GM21786 (cell line): ENCODE data around the gene TRNAU1AP.
A peak's percentile ranks its signal among the peaks of the same experiment; 100 is the strongest.
"Not testable (repeated sequence)": the region's sequence is repeated elsewhere in the genome, so short reads cannot be mapped to it uniquely, and the experiment has no call there.

Experiments used
- ATAC-seq: cut with Tn5 transposase; IDR thresholded peaks from one replicate; pipeline ENCODE4 v1.9.1; 2021; ENCODE audit not compliant: unreplicated experiment

The TRNAU1AP gene

GRCh38 chr1:28577052-28577678 is 24.3 kb downstream of the TRNAU1AP start:
- ATAC-seq, result no peak

DNA sequence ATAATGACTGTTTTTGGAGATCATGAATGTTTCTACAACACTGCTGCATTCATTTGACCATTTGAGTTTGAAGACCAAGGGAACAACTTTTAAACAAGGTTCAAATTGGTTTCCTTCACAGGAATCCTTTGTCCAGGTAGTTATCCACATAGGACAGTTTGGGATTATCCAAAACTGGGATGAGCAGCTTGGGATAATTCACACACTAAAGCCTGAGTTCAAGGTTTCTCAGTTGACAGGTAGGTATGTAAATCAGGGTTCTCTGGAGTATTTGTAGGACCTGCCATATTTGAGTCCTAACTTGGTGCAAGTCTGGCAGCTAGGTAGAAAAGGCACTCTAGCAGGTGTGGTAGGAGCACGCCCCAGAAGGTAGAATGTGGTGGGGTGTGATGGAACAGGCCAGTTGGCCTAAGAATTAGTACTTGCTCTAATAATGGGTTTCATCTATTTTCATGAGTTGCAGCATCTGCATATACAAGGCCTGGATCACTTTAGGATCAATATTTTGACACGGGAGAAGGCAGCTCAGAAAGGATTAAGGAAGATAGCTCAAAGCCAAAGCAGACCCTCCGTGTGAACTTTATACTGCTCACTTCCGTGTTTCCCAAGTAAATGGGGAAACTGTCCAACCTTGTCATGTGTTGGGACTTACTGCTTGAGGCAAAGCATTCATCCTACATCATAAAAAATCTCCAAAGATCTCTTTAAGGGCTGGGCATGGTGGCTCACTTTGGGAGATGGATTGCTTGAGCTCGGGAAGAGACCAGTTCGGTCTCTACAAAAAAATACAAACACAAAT is 25.1 kb downstream of the TRNAU1AP start:
- ATAC-seq, result no peak

GRCh38 chr1:28578696-28579218 is 25.9 kb downstream of the TRNAU1AP start:
- no peak for ATAC-seq

- no peak for ATAC-seq
Observed at GRCh38 chr1:28579401-28579800, 26.5 kb downstream of the TRNAU1AP start.

- peak; percentile 4 for ATAC-seq
Observed at GRCh38 chr1:28580722-28581530, 28.0 kb downstream of the TRNAU1AP start.

GRCh38 chr1:28581531-28582247 is 28.8 kb downstream of the TRNAU1AP start:
- ATAC-seq, result peak; percentile 80

DNA sequence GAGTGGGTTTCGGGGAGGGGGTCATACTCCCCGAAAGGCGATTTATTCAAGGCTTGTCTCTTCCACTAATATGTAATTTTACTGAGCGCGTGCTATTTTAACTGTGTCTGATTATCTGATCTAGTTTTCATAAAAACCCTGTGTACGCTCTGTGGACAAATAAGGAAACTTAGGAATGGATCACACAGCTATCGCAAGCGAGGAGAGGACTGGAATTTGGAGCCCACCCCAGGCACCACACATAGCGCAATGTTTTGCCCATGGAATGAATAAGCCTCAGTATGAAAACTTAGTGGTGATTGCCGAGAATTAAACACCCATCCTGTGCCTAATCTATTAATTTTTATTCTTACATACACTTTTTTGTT is 29.3 kb downstream of the TRNAU1AP start:
- ATAC-seq, result no peak

DNA sequence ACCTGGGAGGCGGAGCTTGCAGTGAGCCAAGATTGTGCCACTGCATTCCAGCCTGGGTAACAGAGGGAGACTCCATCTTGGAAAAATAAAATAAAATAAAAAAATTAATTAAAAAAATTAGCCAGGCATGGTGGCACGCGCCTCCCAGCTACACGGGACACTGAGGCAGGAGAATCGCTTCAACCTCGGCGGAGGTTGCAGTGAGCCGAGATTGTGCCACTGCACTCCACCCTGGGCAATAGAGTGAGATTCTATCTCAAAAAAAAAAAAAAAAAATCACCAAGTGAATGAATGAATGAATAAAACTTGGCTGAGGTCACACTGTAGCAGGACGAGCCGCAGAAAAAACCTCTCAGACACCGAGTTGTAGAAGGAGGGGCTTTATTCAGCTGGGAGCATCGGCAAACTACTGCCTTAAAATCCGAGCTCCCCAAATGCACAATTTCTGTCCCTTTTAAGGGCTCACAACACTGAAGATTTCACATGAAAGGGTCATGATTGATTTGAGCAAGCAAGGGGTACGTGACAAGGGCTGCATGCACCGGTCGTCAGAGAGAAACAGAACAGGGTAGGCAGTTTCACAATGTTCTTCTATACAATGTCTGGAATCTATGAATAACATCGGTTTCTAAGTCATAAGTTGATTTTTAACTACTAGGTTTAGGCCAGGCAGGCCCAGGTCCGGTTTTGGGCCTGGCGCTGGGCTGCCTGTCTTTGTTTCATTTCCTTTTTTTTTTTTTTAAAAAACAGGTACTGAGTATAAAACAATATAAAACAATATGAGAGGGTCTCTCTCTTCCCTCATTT is 33.9 kb downstream of the TRNAU1AP start:
- not testable (repeated sequence) for ATAC-seq

DNA sequence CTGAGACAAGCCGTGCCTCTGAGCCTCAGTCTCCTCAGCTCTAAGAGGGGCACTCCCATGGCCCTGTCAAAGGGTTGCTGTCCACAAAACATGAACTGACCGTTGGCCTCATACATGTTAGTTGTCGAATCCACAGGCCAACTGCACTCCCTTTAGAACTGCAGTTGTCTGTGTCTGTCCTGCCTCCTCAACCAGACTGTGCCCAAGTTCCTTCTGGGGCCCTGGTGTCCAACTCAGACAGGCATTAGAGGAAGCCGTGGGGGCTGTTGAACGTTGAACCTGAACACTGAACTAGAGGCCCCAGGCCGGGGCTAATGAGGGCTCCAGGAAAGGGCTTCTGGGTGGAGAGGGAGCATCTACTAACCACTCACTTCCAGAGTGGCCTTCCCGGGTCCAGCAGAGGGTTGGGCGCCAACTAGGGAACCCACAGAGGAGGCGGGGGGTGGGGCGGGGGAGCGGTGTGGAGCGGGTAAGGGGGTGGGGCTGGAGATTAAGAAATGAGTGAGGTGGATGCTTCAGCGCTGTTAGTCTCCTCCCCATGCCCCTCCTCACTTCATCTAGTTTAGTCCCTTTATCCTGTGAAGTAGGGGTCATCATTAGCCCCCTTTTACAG is 38.9 kb downstream of the TRNAU1AP start, which contains the start of gene RAB42:
RAB42 (plus strand) TSS at position 558 of the 613 bp plus-strand sequence. CDS start 247 bp downstream, outside the sequence.
- ATAC-seq, result no peak

- no peak for ATAC-seq
Observed at GRCh38 chr1:28592321-28593071, 39.6 kb downstream of the TRNAU1AP start.

- not testable (repeated sequence) for ATAC-seq
Observed at GRCh38 chr1:28593988-28594356, 41.1 kb downstream of the TRNAU1AP start.

- not testable (repeated sequence) for ATAC-seq
Observed at GRCh38 chr1:28594686-28595411, 42.0 kb downstream of the TRNAU1AP start.

- ATAC-seq, result no peak
Observed at GRCh38 chr1:28595412-28596191, 42.7 kb downstream of the TRNAU1AP start.

GRCh38 chr1:28596276-28596675 is 43.4 kb downstream of the TRNAU1AP start:
- ATAC-seq, result not testable (repeated sequence)

DNA sequence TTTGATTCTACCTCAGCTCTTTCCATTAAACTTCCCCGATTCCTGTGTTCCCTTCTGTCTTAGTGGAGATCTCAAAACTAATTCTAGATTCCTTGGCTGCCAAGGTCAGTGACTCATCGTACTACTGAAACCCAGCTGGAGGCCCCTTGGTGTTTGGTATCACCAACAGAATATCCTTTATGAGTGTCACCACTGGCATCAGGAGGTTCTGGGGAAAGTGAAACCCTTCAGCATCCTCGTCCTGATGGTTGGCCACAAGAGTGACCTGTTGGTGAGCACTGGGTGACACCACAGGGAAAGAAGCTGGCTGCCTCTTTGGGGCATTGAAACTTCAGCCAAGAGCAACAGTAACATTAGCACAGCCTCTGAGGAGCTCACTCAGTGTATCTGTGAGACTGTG is 48.8 kb downstream of the TRNAU1AP start:
- ATAC-seq, result no peak

GRCh38 chr1:28602536-28603439 is 49.9 kb downstream of the TRNAU1AP start:
- ATAC-seq, result no peak
